ENCODE results near the gene HDAC11. TPM values are rescaled to one million over a fixed set of nuclear protein-coding genes. Genes with fewer than 3 reads are reported as not detected.
"Not testable (repeated sequence)": the region's sequence is repeated elsewhere in the genome, so short reads cannot be mapped to it uniquely, and the experiment has no call there.

The HDAC11 gene
- total and polyA plus RNA-seq, 10 of the 15 experiments (the other 5 are each of a cell fraction or from before 2014, with no cell fraction given) = 0.04 to 0.76 (median 0.22) TPM; not detected in 1

GRCh38 chr3:13521749-13522148, 41.6 kb downstream of the HDAC11 start:
- H3K4me1 ChIP-seq (ENCODE audit: control insufficient read depth, insufficient read depth, low read length); in situ Hi-C loops (cut with MboI); H3K27me3 ChIP-seq (replicated peaks in 1 of 2; ENCODE audit: control insufficient read depth in 2 of 2, insufficient read depth in 2 of 2, low read length in 1 of 2); RAD21 ChIA-PET (ENCODE audit: unreplicated experiment); DNase-seq (ENCODE audit: low read depth, low spot score); H3K4me3 ChIP-seq; CTCF ChIA-PET; ATAC-seq; H3K9ac ChIP-seq (ENCODE audit: control insufficient read depth, insufficient read depth, low read length); BruUV-seq (replicated peaks); SMC1A ChIA-PET (ENCODE audit: uncharacterized antibody, unreplicated experiment); H3K36me3 ChIP-seq (ENCODE audit: control insufficient read depth in 2 of 2, insufficient read depth in 2 of 2, low read length in 1 of 2); FAIRE-seq; H3K9me3 ChIP-seq (replicated peaks; ENCODE audit: control insufficient read depth, insufficient read depth, low read length); H3K4me2 ChIP-seq (ENCODE audit: control insufficient read depth, insufficient read depth); H3K27ac ChIP-seq (ENCODE audit: control insufficient read depth, insufficient read depth); H3K79me2 ChIP-seq (ENCODE audit: control insufficient read depth, insufficient read depth, low read length); H4K20me1 ChIP-seq (ENCODE audit: control insufficient read depth, insufficient read depth); H2AFZ ChIP-seq (ENCODE audit: control insufficient read depth, low read depth, low read length); POLR2A ChIA-PET; intact Hi-C loops (cut with micrococcal nuclease; ENCODE audit: unreplicated experiment): not testable (repeated sequence)
- WGBS (ENCODE audit: insufficient coverage, insufficient replicate concordance, low lambda C conversion rate, missing lambda C conversion rate) = 50% methylated on average over 2 of the region's 2 CpGs

GRCh38 chr3:13522236-13522635, 42.1 kb downstream of the HDAC11 start:
- BruUV-seq (replicated peaks) = no TSS peak
- Histone ChIP-seq H3K36me3 (ENCODE audit: control insufficient read depth in 2 of 2, insufficient read depth in 2 of 2, low read length in 1 of 2) (no peaks in the 10 kb centered on the region), H3K4me1 (ENCODE audit: control insufficient read depth, insufficient read depth, low read length) (no peaks in the 10 kb centered on the region), H2AFZ (ENCODE audit: control insufficient read depth, low read depth, low read length) (no peak overlapping the region), H4K20me1 (ENCODE audit: control insufficient read depth, insufficient read depth) (no peaks in the 10 kb centered on the region), H3K9ac (ENCODE audit: control insufficient read depth, insufficient read depth, low read length) (no peak overlapping the region), H3K27me3 (replicated peaks in 1 of 2; ENCODE audit: control insufficient read depth in 2 of 2, insufficient read depth in 2 of 2, low read length in 1 of 2) (peaks cover 0 to under 1% of the 10 kb centered on the region in 2 experiments; a peak in 2 of 4 replicates), H3K9me3 (replicated peaks; ENCODE audit: control insufficient read depth, insufficient read depth, low read length) (no peaks in the 10 kb centered on the region; the same call in 2 of the 3 replicates), H3K4me3 (no peak overlapping the region), H3K27ac (ENCODE audit: control insufficient read depth, insufficient read depth) (no peak overlapping the region), H3K4me2 (ENCODE audit: control insufficient read depth, insufficient read depth) (no peak overlapping the region), H3K79me2 (ENCODE audit: control insufficient read depth, insufficient read depth, low read length) (no peaks in the 10 kb centered on the region)
- RAD21 ChIA-PET (ENCODE audit: unreplicated experiment) = no interaction called here
- CTCF ChIA-PET = no interaction called here
- POLR2A ChIA-PET = no interaction called here
- in situ Hi-C loops (cut with MboI) = no loop called here
- intact Hi-C loops (cut with micrococcal nuclease; ENCODE audit: unreplicated experiment) = no loop called here
- ATAC-seq (no peak), DNase-seq (ENCODE audit: low read depth, low spot score) (no peak), FAIRE-seq (no peak)
- TF ChIP-seq REST (IDR thresholded peaks at IDR 0.05; ENCODE audit: low read depth, low read length) (no peak), RAD21 (IDR thresholded peaks at IDR 0.05; ENCODE audit: insufficient read depth, low read depth, low read length) (no peak), MEF2B (IDR thresholded peaks at IDR 0.05; ENCODE audit: partially characterized antibody, poor library complexity, severe bottlenecking) (no peak), ZNF207 (IDR thresholded peaks at IDR 0.05; ENCODE audit: borderline replicate concordance) (no peak), ASH2L (IDR thresholded peaks at IDR 0.05; ENCODE audit: borderline replicate concordance, low read depth) (no peak), FOS (IDR thresholded peaks at IDR 0.05; ENCODE audit: borderline replicate concordance, extremely low read depth, insufficient read length) (no peak), ZZZ3 (IDR thresholded peaks at IDR 0.05; ENCODE audit: control insufficient read depth, insufficient read length, low read depth) (no peak), SIX5 (IDR thresholded peaks at IDR 0.05; ENCODE audit: low read depth, low read length, severe bottlenecking) (no peak), ZBTB4 (CRISPR knock-in tag; IDR thresholded peaks at IDR 0.05) (no peak)
- 30% methylated on average over 5 of the region's 5 CpGs for WGBS (ENCODE audit: insufficient coverage, insufficient replicate concordance, low lambda C conversion rate, missing lambda C conversion rate)
- SMC1A ChIA-PET (ENCODE audit: uncharacterized antibody, unreplicated experiment) = no interaction called here
